Posterior vena cava (tissue), 2 donors: ENCODE measurements around the gene ASTN1. TPM values are rescaled to one million over a fixed set of nuclear protein-coding genes. Genes with fewer than 3 reads are reported as not detected.

Experiments used
- DNase-seq: peaks from one replicate; pipeline ENCODE4 v3.0.0-alpha.2; 2020; ENCODE audit warnings: low spot score
- intact Hi-C, 2 donors: fragments of 100-400 bp; cut with DNase I; formaldehyde crosslinking; loops; one replicate each; pipeline versions ENCODE4 v1.14.1 to v1.14.2; 2022 to 2023
- total RNA-seq, 2 donors: library from RNA; stranded (reverse); fragmentation: NEBNext Ultra II Directional; extraction: Animal tissue kit (Norgen Biotek cat#: 25700); gene quantifications; one replicate each; pipeline ENCODE4 v1.2.1, GENCODE V29; 2021
- donor health status: DM: yes; HTN: yes; CAD: no.
- donor health status: DM: yes; HTN: yes; CAD: no.

The ASTN1 gene
- total RNA-seq, 2 donors from 2014 or later = 0.14 to 0.19 TPM

GRCh38 chr1:177063648-177064047, 100.9 kb downstream of the ASTN1 start:
- intact Hi-C loops = loop anchor here in 1 of 2 donors (5.0 kb wide), 1 partner anchor 1391 kb away; no protein-coding TSS in a partner anchor

GRCh38 chr1:177054542-177054941, 110.0 kb downstream of the ASTN1 start:
- DNase-seq = no peak
- intact Hi-C loops = no loop called here

More at GRCh38 chr1:177063648-177064047, 100.9 kb downstream of the ASTN1 start:
- no peak for DNase-seq

GRCh38 chr1:177053648-177054047, 110.9 kb downstream of the ASTN1 start:
- no peak for DNase-seq
- intact Hi-C loops = no loop called here

- intact Hi-C loops = no loop called here
- DNase-seq = no peak
Measured at GRCh38 chr1:177048314-177049069, 116.0 kb downstream of the ASTN1 start.

GRCh38 chr1:177045151-177045550, 119.4 kb downstream of the ASTN1 start:
- intact Hi-C loops = no loop called here
- DNase-seq = no peak

GRCh38 chr1:177044390-177044789, 120.1 kb downstream of the ASTN1 start:
- no peak for DNase-seq
- intact Hi-C loops = no loop called here

DNA sequence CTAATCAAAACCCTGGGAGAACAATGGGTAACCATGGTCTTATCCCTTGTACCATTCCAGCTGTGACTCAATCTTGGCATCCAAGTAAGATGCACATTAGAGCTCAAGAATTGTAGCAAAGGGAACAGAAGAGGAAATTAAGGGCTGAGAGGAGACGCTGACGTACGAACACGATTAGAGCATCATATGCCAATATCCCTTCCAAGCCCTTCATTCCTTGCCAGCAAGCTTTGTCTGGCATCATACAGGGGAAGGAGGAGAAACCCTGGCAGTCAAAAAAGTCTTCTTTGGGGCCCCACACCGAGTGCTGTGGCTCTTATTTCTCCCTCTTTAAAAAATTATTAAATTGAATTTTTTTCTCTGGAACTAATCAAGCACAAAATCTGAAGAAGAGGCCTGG, 120.9 kb downstream of the ASTN1 start:
- intact Hi-C loops = no loop called here
- DNase-seq = no peak

DNA sequence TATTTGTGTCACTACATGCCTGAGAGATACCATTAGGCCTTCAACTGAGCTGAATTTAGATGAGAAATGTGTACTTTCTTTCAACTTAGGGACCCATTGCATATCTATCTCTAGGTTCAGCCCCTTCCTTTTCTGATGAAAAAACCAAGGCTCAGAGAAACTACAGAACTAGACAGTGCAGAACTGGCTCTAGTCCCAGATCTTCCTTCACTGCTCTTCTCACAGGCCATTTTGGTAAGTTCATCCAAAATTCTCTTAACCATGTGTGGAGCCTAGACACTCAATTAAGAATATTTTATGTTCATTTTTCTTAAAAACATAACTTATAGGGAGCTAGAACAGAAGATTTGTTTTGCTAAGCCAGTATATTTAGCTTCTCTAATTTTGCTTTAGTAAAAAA, 128.9 kb downstream of the ASTN1 start:
- DNase-seq = no peak
- intact Hi-C loops = no loop called here

DNA sequence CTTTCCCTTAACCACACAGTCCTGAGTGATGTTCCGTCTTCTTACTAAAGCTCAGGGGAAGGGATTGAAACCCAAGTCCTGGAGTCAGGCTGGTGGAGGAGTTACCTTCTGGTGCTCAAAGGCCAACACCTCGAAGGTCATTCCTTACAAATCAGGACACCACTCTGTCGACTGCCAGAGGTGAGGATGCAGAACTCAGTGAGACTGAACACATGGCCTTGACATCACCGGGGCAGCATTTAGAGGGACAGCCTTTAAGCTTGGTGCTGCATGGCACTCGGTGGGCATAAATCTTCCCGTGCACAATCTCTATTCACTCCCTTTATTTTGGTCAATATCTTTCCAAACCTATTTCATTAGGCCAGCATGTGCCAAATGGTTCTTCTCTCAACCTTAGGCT, 130.9 kb downstream of the ASTN1 start:
- no peak for DNase-seq
- intact Hi-C loops = no loop called here

DNA sequence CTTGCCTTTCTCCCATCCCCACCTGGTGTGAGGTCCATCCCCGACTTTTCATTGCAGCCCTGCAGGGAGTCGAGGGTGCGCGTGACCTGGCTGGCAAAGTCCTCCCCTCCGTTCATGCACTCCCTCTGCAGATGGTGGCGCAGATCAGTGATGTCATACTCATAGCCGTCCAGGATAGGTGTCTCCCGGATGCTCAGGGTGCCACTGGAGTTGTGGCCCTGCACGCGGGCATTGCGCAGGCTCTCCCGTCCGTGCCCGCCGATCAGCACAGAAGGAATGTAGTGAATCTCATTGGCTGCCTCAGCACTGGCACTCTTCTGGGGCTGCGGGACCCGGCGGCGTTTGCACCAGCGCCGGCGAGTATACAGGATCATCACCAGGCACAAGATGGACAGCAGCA, 132.1 kb downstream of the ASTN1 start:
- intact Hi-C loops = no loop called here
- DNase-seq = no peak

GRCh38 chr1:177024623-177025022, 139.9 kb downstream of the ASTN1 start:
- intact Hi-C loops = no loop called here
- no peak for DNase-seq

DNA sequence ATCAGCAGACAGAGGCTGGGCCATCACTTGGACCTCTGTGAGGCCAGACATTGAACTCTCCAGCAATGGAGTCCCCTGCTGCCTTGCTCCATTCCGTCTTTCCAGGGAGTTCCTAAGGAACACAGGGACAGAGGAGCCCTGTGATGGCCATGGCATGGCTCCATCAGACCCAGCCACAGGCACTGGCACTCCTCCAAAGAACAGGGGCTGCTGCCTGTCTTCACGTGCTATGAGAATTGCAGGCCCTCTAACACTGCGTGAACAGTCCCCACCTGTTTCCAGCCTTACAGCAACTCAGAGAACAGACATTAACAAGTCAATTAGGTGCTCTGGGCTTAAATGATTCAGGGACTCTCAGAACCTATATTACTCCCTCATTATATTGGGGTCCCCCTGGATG, 140.8 kb downstream of the ASTN1 start:
- intact Hi-C loops = no loop called here
- no peak for DNase-seq

GRCh38 chr1:177023249-177023648, 141.3 kb downstream of the ASTN1 start:
- intact Hi-C loops = no loop called here
- DNase-seq = peak; percentile 81

DNA sequence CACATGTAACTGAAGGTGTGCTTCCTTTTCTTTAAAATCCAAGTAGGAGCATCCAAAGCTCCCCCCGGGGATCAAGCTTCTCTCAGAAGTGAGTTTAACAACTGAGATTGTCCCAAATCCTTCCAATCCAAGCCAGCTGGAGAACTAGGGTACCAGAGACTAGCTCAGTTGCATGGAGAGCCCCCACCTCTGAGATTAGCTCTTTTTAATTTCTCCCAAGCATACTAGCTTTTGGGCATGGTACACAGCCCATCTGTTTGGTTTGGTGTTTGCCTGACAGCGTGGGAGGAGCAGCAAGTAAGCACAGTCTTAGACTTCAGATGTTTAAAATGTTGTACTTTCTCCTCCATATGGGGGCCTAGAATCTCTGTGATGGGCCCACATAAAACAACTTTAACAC, 142.8 kb downstream of the ASTN1 start:
- DNase-seq = no peak
- intact Hi-C loops = no loop called here

DNA sequence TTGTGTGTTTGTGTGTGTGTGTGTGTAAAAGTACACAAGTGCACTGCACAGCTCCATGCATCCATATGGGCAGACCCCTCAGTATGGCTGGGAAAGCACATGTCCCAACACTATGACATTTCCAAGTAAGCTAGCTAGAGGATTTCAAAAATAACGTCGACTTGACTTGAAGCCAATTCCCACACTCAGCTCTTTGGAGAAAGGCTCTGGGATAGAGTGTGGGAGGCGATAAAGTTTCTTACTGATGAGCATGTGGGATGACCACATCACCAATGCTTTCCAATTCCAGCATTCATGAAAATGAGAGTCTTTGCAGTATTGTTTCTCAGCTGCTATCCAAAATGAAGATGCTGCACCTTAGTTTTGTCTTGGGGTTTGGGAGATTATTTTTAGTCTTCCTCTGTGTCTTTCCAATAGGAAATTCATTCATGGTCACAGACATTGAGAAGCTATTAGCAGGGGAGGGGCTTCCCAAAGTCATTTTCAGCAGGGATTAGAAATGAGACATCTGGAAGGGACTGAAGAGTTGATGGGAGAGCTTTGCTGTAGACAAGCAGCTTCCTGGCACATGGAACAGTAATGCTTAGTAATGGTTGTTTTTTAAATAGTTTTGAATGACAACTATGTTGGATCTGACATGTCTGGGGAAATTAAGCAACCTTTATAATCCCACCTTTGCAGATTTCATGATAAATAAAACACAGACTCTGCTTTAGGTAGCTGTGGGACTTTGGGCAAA, 143.5 kb downstream of the ASTN1 start:
- intact Hi-C loops = no loop called here
- DNase-seq = no peak

DNA sequence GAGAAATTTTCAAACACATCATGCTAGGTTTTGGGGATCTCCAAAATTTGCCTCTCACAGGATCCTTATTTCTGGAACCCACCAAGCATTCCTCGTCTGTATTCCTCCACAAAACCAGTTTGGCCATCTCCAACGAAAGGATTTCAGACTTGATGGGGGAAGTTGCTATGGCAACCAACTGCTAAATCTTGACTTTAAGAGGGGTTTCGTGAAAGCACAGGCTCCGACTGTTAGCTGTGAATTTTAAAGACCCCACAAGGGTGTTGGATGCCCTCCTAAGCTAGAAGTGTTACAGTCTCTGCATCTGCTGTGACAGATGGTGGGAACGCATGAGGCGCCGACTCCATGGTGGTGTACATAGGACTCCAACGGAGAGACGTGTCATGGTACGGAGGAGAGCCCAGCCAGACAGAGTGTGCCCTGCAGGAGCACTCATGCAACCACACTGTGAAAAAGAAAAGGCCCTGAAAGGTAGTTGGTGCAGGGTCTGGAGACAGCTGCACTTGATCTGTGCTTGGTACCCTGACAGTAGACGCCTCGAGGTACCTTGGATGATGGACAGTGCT, 147.1 kb downstream of the ASTN1 start:
- DNase-seq = no peak
- intact Hi-C loops = no loop called here

DNA sequence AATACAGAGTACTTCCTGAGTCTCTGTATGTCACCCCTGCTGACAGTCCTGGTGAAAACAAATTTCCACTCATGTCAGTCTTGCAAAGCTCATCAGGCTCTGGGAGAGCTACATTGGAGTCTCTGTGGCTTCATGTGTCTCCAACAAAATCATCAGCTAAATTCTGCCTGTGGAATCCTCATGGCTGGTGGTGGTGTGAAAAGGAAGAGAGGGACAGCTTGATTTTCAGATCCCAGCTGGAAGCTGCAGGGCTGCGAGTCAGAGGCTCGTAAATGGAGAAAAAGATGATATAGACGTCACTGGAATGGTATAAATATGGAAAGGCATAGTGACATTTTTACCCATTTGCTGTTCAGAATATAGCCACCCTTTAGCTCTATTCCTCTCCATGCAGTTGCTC, 150.2 kb downstream of the ASTN1 start:
- intact Hi-C loops = no loop called here
- DNase-seq = no peak

DNA sequence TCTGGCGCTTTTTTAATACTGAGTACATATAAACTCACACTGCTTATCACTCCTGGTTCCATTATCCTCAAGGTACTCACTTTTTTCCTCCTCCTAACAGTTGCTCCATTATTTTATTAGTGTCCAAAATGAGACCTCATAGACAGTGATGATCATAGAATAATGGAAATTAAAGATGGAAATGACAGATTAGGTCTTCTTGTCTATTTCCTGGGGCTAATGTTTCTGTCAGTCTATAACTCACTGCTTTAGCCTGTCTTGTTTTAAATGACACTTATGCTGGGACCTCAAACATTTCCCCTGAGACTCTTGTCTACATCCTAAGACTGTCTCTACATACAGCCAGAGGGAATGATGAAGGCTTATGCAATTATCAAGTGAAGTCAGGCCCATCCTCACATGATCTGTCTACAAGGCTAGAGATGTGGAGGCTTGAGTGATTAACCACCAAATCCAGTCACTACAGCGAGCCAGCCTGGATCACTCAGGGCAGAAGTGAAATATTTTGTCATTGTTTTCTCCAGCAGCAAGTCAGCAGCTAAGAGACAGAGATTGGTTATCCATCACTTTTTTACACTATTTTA, 152.1 kb downstream of the ASTN1 start:
- intact Hi-C loops = no loop called here
- DNase-seq = no peak

DNA sequence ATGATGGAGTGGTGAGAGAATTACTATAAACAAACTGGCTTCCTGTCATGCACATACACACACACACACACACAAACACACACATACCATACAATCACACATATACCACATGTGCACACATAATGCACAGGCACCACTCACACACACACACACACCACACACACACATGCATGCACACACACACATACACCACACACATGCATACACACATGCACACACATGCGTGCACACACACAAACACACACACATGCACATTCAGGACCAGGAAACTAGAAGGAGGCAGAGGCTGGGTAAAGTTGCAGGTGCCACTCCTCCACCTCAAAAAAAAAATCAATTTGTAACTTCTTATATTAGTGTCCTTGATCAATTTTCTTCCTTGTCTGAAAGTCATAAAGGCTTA, 153.0 kb downstream of the ASTN1 start:
- DNase-seq = no peak
- intact Hi-C loops = no loop called here

DNA sequence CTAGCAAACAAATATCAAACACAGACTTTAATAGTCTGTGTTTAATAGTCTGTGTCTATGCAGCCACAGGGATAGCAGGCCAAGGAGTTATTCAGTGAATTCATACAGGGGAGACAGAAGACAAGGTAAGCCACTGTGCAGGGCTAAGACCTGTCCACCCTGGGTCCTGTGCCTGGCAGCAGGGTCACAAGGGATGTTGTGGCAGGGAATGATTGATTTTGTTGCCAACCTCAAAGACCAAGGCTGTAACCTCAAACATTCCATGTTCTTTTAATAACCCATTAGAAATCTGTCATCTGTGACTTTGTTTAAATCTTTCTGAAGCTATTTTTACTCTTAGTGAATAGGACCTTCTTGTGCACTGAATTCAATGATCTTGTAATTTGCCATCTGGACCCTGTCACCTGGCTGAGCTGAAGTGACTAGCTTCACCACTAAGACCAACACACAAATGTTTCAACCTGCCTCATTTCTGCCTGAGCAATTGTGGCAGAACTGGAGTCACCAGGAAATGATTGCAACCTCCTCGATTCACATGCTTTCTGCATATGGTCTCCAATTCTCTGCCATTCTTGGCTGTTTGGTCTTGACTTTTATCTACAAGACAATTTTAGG, 154.2 kb downstream of the ASTN1 start:
- intact Hi-C loops = no loop called here
- DNase-seq = no peak
